Activated gamma-delta T cell treated with Interleukin-2 at 50 U/mL for 16 hours (primary cell): ENCODE results near the gene CRLF1.

Experiments
- DNase-seq: peaks from one replicate; pipeline ENCODE4 v3.0.0-alpha.2; 2020

Gene CRLF1, protein sequence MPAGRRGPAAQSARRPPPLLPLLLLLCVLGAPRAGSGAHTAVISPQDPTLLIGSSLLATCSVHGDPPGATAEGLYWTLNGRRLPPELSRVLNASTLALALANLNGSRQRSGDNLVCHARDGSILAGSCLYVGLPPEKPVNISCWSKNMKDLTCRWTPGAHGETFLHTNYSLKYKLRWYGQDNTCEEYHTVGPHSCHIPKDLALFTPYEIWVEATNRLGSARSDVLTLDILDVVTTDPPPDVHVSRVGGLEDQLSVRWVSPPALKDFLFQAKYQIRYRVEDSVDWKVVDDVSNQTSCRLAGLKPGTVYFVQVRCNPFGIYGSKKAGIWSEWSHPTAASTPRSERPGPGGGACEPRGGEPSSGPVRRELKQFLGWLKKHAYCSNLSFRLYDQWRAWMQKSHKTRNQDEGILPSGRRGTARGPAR

GRCh38 chr19:18606281-18607225 is at the start of gene CRLF1:
CRLF1 (minus strand) TSS chr19:18606799; CDS start chr19:18606656, 143 bp downstream.
- no peak for DNase-seq

GRCh38 chr19:18655173-18655844 is 48.7 kb upstream of the CRLF1 start:
- no peak for DNase-seq

DNA sequence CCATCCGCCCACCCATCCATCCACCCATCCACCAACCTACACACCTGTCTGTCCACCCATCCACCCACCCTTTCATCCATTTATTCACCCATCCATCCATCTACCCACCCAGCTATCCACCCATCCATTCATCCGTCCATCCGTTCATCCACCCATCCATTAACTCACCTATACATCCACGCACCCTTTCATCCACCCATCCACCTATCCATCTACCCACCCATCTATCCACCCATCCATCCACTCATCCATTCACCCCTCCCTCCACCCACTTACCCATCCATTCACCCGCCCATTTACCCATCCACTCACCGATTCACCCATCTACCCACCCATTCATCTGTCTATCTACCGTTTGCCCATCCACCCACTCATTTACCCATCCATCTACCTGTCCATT is 47.9 kb upstream of the CRLF1 start:
- no peak for DNase-seq

- no peak for DNase-seq
Measured at GRCh38 chr19:18653853-18654252, 47.3 kb upstream of the CRLF1 start.

DNA sequence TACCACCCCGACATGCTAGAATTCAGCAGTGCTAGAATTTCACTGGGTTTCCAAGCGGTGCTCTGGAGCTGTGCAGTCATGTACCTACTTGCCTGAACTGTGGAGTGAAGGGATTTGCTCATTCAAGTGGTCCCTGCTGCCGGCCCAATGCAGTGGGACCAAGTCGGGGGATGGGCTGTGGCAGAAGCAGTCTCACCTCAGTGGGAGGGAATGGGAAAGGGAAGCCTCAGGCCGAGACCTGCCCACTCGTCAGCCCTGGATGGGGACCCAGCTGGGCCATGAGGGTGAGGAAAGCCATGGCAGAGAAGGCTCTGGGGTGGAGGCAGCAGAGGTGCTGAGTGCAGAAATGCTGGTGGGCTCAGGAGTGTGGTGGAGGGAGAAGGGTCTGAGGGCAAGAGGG is 45.1 kb upstream of the CRLF1 start:
- DNase-seq: no peak

DNA sequence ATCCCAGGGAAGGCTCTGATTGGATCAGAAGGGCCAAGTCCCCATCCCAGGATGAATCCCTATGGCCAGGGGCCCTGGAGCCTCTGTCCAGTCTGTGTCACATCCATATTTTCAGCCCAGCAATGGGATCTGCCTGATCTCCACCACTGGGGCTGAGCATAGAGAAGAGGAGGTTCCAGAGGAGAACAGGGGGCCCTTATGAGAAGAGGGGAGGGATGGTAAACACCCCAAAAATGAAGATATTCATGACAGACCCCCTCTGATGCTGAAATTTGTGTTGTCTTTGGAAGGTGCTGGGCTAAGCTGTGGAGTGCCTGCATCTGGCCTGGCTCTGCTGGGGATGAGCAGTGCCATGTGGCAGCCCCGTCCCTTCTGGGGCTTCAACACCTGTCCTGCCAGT is 44.7 kb upstream of the CRLF1 start:
- DNase-seq: no peak

DNA sequence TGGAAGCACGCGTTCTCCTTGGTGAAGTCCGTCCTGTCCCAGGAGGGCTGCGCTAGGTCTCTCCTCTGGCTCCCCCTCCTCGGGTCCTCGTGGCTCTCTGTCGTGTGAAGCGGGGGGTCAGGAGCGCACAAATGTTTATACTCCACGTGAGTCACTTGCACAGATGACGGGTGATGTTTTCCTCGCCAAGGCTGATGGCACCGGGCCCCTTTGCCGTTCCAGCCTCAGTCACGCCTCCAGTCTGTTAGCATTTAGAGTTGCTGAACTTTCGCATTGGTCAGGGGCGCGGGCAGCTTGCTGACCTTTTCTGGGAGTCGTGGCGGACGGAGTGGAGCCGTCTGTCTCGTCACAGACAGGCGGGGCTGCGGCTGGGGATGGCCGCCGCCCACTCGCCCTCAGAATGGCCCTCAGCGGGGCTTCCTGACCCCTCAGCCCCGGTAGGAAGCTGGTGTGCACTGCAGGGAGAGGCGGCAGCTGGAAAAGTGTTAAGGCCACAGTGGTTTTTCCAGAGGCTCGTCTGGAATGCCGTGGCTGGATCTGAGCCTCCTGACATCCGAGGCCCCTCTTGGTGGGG is 44.0 kb upstream of the CRLF1 start:
- DNase-seq: no peak

GRCh38 chr19:18650021-18650390 is 43.4 kb upstream of the CRLF1 start:
- DNase-seq: no peak

DNA sequence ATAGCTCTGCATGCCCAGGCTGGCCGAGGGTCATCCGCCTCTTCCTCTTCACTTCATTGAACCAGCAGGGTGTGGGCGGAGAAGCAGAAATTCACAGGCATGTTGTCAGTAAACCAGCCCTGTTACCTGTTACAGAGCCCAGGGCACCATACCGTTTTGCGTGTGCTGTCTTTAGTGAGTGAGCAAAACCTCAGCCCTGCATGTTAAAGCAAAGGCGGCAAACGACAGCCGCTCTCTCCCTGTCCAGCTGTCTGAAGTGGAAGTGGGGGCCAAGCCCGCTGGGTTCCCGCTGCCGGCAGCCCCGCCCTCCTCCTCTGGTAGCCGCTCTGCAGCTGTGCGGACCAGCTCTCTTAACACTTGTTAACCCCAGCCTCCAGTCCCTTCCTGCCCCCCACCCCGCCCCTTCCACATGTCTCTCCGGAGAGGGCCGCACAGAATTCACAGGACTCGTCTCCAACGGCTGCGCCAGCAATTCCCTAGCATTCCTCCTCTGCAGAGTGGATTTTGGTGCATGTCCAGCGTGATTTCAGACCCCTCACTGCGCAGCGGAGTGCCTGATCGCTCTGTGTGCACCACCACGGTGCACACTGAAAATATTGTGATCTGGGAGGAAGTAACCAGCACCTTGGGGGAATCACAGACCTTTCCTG is 42.9 kb upstream of the CRLF1 start:
- no peak for DNase-seq

DNA sequence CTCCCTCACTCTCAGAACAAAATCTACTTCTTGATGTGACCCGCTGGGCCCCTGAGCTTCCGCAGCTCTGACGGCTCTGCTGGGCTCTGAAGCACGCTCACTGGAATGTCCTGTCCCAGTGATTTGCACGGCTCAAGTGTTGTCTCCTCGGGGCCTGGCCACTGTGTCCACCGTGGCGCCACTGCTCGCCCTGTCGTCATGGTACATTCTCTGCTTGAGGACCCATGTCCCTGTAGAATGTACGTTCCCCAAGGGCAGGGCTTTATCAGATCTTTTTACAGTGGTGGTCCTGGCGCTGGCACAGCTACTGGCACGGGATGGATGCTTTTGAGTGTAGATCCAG is 42.3 kb upstream of the CRLF1 start:
- DNase-seq: no peak

GRCh38 chr19:18647807-18648206 is 41.2 kb upstream of the CRLF1 start:
- DNase-seq: no peak

GRCh38 chr19:18647371-18647767 is 40.8 kb upstream of the CRLF1 start:
- no peak for DNase-seq

- DNase-seq: no peak
Measured at GRCh38 chr19:18646535-18647370, 40.2 kb upstream of the CRLF1 start.

- no peak for DNase-seq
Measured at GRCh38 chr19:18645035-18645511, 38.5 kb upstream of the CRLF1 start.

- no peak for DNase-seq
Measured at GRCh38 chr19:18644196-18645034, 37.8 kb upstream of the CRLF1 start.

- no peak for DNase-seq
Measured at GRCh38 chr19:18639706-18640243, 33.2 kb upstream of the CRLF1 start.

GRCh38 chr19:18637673-18638630 is 31.4 kb upstream of the CRLF1 start:
- DNase-seq: no peak

GRCh38 chr19:18636969-18637629 is 30.5 kb upstream of the CRLF1 start, which contains the start of gene KLHL26:
KLHL26 (plus strand) TSS chr19:18637028; CDS start chr19:18637055, 27 bp downstream.
- no peak for DNase-seq
